GM23248 (cell line): ENCODE data around the gene SHB.

Source experiments
- EZH2 ChIP-seq: fragments of 200-600 bp; sonication (generic); IDR thresholded peaks from 2 replicates; pipeline ENCODE4 v1.6.1; 2018; ENCODE audit warnings: antibody characterized with exemption, mild to moderate bottlenecking; ENCODE audit not compliant: insufficient read depth, poor library complexity, severe bottlenecking
- EZH2phosphoT487 ChIP-seq: fragments of 200-600 bp; sonication (generic); IDR thresholded peaks from 2 replicates; pipeline ENCODE4 v1.6.1; 2018; ENCODE audit warnings: antibody characterized with exemption, moderate library complexity, mild to moderate bottlenecking, low read depth; ENCODE audit not compliant: insufficient read depth

DNA sequence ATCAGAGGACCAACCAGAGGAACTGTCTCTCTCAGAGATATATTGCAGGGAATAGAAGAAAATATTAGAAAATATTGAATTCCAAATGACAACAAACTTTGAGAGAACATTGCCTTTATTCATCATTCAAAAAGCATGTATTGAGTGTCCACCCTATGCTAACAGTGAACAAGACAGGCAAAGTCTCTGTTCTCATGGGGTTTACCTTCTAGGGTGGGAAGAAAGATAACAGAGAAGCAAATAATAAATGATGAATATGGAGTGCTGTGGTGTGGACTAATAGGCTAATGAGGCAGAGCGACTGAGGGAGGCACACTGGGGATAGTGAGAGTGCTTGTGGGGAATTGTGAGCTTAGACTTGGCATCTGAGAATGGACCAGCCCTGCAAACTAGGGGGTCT, 43.4 kb upstream of the SHB start:
- TF ChIP-seq EZH2 = no peak
- no peak for TF ChIP-seq EZH2phosphoT487
